ENCODE data around the gene IGF1R.

IGF1R gene

DNA sequence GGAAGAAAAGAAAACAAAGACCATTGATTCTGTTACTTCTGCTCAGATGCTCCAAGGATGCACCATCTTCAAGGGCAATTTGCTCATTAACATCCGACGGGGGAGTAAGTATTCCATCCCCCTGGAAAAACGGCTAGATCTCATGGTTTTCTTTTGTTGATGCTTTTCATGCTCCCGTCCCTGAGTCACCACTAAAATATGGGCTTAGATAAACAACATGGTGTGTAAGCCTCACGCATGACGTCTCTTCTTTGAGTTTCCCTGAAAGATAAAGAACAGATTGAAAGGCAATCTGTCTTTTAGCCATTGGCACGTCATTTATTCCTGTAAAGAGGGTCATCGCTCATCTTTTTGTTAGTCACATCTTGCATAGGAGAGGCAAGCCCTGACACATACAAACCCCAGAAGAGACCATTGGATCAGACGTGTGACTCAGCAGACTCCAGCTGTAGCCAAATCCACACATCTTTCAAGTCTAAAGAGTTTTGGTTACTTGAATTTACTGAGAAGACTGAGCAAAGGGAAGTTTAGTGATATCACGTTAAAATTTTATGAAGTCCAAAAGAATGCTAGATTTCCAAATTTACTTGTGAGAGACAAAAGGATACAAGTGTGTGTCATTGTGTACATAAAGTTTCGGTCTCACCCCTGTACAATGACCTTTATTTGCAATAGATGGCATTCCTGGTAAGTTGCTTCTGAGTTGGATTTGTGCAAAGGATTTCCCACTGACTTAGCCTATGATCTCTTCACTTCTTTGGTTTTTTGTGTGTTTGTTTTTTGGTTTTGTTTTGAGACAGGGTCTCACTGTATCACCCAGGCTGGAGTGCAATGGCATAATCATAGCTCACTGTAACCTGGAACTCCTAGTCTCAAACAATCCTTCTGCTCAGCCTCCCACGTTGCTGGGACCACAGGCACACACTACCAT is 248.7 kb downstream of the IGF1R start:
- DNase-seq = peak; percentile 12

DNA sequence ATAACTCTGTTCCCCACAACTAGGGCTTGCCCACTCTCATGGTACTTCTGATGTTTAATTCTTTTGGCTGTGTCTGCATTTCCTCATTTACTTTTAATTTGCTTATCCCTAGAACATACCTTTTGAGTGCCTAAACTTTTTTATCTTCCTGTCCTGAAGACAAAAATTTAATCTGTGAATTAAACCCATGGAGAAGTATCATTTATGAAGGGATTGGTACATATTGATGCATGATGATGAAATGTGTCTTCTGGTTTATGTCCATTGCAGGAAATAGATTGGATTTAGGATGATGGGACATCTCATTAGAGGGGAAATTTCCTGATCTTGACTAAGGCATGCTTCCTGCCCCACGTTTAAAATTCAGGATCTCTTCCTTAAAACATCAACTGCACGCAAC is 249.8 kb downstream of the IGF1R start:
- no peak for DNase-seq

DNA sequence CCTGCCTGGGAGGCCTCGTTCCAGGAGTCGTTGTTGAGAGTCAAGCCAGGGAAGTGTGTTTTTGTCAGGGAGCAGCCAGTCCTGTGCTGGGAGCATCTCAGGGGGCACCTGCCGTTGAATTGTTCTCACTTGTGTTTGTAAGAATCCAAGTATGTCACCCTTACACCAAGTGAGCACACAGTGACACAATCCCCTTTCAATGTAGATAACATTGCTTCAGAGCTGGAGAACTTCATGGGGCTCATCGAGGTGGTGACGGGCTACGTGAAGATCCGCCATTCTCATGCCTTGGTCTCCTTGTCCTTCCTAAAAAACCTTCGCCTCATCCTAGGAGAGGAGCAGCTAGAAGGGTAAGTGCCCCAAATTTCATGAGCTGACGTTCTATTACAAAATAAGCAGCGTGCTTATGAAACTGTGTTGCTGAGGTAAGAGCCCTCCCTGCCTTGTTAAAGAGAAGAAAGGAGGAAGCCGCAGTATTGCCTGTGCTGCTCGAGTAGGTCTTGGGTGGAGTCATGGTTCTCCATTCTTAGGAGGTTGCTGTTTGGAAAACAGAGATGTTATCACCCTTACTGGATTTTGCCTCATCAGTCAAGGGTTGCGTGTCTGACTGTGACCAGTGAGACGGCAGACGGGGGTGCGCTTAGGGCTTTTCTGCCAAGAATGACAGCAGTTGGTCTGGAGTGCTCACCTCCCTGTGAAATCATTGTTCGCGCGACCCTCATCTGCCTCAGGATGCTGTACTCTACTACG is 251.1 kb downstream of the IGF1R start:
- no peak for DNase-seq

DNA sequence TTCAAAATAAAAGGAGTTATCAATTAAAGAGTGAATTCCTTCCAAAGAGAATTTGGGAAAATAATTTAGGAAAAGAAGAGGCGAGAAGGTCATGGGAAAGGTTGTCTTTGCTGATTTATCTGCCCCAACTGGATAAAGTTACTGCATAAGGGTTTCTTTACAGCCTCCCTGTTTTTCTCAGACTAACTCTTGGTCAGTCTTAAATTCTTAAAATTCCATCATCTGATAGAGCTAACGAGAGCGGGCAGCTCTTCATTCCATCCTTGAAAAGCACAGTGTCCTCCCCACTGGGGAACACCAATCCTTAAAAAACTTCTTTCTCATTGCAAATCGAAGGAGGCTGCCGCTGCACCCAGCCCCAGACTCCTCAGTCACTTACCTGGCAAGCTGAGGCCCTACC is 252.0 kb downstream of the IGF1R start:
- no peak for DNase-seq

DNA sequence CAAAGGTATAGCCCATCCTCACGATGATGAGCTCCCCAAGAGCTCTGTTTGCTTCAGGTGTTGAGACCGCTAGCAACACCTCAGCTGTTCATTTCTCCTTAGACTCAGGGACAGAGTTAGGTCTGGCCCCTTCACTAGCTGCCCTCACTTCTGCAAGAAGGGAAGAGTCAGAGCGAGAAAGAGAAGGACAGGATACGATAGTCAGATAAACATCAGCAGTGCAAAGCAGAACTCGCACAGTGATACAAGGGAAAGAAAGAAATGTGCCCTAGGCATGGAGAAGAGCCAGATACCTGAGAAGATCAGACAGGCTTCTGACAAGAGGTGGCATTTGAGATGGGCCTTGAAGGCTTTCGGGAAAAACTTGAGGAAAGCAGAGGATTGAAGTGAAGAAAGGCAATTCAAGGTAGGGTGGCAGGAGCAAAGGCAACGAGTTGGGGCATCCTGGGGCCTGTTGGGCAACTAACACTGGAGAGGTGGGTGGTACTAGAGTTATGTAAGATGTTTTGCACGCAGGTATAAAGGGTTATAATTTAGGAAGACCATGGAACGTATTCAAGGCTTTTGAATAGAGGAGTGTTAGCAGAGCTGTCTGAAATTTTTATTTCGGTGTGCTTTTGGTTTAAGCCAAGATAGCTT is 253.2 kb downstream of the IGF1R start:
- no peak for DNase-seq

DNA sequence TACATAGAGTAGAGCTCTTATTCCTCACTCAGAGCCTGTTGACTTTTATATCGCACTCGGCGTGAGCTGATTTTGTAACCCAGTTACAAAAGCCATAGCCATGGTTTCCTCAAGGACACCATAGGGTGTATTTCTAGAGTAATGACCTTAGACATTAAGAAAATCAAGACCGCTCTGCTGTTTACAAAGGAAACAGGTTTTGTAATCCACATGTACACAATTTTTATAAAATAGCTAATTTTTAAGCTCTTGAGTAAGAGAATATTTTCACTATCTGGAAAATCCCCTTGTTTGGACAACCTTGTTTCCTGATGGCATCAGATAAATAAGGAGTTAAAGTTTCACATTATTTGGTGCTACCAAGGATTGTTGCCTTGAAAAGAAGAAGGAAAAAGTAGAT is 254.6 kb downstream of the IGF1R start:
- no peak for DNase-seq

DNA sequence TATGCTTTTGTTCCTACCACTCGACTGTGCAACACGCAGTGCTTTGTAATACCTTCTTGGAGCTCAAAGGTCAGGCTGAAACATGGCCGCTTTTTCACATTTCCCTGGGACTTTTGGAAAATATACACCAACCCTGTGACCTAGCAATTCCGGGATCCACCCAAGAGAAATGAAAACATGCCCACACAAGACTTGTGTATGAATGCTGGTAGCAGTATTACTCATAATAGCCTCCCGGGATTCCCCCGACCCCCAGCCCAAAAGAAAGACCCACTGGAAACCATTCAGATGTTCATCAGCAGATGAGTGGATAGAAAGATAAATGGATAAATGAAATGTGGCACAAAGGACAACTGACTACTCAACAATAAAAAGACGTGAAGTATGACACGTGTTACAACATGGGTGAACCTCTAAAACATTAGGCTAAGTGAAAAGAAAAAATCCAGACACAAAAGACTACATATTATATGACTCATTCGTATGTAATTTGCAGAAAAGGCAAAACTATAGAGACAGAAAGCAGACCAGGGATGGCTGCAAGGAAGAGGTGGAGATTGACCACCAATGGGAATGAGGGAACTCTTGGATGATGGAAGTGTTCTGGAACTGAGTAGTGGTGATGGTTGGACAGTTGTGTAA is 255.2 kb downstream of the IGF1R start:
- DNase-seq = no peak

DNA sequence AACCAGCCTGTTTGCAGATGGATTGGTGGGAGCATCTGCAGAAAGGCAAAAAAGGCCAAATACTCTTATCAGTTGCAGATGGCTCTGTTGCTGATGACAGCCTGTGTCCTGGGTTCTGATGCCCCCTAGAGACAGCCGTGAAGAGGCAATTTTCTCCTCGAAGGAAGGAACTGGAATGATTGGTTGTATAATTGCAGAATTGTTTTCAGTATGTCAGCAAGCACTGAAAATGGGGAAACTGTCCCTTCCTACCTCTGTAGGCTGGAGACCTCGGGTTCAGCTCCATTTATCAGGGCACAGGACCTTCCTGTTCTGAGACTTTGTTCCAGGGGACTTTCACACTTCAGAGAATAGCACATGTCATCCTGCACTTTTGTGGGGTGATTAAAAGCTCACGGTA is 256.2 kb downstream of the IGF1R start:
- no peak for DNase-seq

DNA sequence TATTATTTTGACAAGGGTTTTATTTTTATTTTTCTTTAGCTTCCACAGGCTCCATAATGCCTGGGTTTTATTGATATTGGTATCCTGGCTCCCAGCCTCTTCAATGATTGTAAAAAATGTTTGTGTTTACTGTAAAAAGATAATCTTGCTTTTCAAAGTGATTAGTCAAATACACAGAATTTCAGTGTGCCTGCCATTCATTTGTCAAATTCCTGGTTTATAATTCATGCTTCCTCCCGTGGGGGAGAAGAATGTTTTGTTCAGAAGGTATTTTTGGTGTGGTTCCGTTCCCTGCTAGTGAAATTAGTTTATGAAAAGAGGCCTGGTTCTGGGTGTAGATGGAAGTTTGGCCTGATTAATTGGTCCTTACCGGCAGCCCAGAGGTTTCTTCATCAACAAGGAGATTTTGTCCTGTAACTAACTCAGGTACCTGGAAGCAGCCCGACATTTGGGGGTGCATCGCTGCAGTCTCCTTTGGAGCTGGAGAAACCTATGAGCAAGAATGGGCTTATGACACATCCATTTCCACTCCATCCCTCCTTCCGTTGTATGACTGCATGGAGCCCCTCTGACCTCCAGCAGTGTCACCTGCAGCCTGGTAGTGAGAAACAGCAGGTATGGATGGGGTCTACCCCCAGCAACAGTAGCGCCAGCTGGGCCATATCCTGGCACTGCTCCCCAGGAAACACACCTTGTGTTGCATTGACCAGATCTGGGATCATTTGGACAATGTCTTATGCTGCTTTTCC is 257.8 kb downstream of the IGF1R start:
- no peak for DNase-seq

DNA sequence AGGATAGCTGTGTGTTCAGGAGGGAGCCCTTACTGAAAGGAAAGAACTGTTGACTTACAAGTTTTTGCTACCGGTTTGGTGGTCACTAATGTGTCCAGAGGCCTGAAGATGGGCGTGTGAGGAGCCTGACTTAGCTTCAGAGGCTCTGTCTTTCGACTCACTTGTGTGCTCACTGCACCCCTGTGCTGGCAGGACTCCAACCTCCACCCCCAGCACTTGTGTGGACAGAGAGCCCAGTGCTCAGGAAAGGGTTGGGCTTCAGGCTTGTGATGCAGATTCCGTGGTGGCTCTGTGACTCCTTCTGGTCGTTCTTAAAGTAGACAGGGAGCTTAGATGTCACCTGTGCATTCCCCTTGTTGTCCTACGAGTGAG is 258.4 kb downstream of the IGF1R start:
- no peak for DNase-seq

DNA sequence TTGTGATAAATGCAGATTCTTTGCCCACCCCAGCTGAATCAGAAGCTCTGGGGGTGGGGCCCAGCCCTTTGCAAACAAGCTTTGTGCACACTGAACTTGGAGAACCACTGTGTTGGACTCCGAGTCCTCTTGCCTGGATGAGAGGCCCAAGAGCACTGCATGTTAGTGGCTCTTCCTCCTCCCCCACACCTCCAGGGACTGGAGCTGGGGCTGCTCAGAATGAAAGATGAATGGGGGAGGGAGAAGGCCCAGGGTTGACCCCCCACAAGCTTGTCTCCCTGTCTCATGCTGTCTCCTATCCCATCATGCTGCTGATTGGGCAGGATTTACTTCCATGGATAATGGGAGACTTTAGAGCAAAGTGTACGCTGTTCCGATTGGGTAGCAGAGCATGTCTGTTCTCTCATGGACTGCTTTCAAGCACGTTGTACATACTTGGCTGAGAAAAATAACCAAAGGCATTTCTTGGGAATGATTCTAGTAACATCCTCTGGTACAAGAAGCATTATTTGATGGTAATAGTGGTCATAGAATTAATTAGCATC is 259.7 kb downstream of the IGF1R start:
- DNase-seq = no peak

DNA sequence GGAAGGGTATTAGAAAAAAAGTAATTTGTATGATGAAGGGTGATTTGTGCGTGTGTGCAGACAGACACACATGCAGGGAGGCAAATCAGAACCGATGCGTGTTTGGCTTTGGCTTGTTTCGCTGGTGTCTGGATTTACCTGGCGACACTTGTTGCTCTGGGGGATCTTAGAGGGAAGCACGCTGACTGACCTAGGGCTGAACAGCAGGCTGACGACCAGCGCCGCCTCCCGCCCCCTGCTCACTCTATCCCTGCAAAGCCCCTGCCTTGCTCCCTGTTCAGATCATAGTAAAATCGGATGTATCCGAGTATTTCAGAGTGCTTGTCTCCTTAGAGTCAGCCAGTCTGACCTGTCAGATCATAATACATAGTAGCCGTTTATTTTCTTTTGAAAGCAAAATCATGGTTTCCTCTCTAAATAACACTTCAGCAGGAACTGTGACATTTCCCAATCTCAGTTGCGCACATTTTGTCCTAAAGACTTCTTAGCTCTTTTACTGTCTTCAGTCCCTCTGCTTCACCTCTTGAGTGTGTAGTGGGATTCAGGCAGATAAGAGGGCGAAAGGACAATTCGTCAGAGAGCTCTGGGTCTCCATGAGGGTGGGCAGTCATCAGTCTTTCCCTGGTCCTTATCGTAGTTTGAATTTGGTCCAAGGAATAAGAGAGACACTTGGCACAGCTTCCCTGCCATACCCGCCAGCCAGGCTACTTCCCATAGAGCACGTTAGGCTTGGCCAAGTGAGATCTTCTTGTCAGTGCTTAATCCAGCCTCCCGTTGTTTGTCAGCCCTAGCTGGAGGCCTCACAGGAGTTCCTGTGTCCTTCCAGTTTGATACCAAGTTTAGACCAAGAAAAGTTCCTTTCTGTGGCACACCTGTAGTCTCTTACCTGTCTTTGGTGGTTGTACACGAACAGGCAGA is 261.9 kb downstream of the IGF1R start:
- DNase-seq = no peak

DNA sequence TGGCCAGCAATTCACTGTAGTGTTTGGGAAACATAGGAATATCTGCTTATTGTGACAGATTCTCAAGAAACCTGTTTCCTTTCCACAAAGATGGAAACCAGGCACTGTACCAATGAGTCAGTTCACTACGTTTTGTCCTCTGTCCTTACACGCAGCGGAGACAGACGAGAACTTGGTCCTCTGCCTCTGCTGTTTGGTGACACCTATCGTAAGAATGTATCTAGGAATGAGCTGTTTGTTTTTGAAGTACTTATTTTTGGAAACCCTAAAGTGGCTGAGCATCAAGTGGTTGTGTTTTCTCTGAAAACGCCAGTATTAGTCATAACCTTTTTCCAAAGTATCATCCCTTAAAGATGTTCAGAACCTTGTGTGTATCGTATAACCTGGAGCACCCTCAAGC is 266.3 kb downstream of the IGF1R start:
- no peak for DNase-seq

DNA sequence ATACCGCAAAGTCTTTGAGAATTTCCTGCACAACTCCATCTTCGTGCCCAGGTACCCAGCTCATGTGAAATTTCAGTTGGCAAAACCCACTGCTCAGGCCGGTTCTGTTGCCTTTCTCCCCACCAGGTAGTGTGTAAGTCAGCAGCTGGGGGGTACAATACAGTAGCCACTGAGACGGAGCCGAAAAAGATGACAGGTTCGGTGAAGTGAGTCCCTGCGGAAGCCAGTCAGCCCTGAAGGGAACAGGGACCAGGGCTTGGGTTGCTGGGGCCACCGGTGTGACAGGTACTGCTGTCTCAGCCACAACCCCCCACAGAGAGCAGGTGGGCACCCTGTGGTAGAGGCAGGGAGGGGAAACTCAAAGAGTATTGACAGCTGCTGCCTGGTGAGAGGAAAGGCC is 268.5 kb downstream of the IGF1R start:
- DNase-seq = no peak

DNA sequence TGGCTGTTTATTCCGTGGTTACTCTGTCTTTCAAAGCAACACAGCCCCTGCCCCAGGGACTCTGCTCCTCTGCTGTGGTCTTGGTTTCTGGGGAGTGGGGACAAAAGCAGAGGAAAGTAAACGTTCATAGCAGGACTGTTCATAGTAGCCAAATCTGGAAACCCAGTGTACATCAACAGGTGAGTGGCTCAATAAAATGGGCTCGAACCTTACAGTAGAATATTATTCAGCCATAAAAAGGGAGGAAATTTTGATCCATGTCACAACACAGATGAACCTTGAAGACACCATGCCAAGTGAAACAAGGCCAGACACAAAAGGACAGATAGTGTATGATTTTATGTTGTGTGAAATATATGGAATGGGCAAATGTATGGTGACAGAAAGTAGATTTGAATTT is 269.1 kb downstream of the IGF1R start:
- no peak for DNase-seq

DNA sequence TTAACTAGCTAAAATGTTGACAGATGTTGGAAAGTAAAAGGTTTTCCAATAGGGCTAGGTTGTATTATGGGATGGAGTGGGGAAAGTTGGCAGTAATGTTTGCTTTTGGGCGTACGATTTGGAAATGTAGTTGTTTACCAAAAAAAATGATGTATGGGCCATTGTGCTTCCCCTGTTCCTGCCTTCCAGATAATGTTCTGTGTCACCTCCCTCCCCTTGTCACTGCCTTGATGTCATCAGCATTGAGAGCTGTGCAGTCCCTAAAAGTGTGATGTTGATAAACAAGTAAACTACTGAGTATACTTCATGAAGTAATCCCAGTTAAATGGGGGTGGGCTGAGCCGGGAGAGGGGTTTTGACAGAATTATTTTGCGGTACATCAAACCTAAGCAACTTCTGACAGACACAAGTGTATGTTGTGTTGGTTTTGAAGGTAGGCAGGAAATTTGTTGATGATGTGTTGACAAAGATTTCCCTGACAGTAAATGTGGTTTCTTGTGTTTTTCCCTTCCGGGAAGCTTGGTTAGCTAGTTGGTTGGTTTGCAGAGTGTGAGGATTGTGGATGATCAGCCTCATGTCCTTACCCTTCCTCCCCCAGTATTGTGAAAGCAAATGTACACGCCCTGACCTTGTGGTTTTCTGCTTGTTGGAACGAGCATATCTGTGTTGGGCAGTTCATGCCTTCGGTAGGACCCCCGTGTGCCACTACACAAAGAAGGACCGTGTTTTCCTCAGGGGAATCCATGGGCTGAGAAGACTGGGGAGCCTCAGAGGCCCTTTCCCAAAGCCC is 271.9 kb downstream of the IGF1R start:
- DNase-seq = no peak

DNA sequence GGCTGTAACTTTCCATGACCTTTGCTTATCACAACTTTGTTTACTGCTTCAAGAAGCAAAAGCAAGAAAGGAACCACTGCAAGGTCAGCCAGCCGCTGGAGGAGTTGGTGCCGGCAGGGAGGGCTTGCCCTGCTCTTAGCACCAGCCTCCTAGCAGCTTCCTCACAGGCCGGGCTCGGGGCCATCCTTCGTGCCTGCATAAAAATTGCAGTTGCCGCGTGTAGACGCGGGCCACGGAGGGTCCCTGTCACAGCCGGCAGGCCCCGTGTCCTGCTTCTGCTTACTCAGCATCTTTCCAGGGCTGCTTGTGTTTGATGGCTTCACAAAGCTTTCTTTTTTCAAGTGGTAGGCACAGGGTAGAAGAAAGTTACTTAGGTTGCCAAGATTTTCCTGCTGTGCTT is 274.8 kb downstream of the IGF1R start:
- DNase-seq = no peak

DNA sequence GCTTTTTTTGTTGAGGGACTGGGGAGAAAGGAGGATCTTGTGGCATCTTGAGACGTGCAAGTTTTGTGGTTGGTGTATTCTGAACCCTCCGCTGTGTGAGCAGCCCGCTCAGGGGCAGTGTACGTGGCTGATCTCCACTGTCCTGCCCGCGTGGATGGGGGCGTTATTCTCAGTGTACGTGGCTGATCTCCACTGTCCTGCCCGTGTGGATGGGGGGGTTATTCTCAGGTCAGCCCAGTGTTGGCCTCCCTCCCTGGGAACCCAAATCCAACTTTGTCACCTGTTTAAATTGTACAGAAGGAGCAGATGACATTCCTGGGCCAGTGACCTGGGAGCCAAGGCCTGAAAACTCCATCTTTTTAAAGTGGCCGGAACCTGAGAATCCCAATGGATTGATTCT is 275.2 kb downstream of the IGF1R start:
- no peak for DNase-seq

DNA sequence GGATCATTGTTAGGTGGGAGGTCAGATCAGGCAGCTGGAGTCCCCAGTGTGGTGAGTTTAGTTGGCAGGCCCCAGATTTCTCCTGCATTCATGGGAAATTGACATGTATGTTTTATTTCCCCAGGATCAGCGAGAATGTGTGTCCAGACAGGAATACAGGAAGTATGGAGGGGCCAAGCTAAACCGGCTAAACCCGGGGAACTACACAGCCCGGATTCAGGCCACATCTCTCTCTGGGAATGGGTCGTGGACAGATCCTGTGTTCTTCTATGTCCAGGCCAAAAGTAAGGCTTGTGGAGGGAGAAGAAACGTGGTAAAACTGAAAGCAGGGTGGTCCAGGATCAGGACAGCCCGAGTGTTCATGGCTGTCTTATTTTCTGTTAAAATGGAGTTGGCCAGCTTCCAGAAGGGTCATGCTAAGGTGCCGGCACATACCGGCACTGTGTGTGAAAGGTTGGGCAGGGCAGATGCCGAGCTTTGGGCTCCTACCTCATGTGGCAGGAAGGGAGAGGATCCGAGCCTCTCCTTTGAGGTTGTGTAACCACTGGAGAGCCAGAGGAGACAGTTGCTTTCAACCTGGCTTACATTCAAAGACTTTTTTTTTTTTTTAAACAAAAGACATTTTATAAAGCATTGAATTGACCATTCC is 276.2 kb downstream of the IGF1R start:
- no peak for DNase-seq

DNA sequence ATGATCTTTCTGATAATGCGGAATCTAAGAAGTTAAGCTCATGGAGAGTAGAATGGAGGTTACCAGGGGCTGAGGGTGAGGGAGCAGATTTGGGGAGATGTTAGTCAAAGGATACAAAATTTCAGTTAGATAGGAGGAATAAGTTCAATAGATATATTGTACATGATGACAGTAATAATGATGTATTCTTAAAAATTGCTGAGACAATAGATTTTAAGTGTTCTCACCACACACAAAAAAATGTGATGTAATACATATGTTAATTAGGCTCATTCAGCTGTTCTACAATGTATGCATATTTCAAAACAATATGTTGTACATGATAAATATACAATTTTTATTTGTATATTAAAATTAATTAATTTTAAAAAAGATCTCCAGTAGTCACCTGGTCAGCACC is 277.9 kb downstream of the IGF1R start:
- DNase-seq = no peak
